Smooth muscle cell (in vitro differentiated cells): ENCODE measurements around the gene C1QTNF1. TPM values are rescaled to one million over a fixed set of nuclear protein-coding genes. Genes with fewer than 3 reads are reported as not detected.

ENCODE experiments used
- DNase-seq: peaks from one replicate; lab custom pipeline; 2025; ENCODE audit not compliant: unreplicated experiment; lab: John Stamatoyannopoulos, UW
- H2AFZ ChIP-seq: fragments of 200-600 bp; sonication (generic); 2 replicates; pipeline ENCODE4 v1.6.0; 2016; ENCODE audit warnings: antibody characterized with exemption, low read depth, mild to moderate bottlenecking
- H3F3A ChIP-seq: fragments of 200-600 bp; sonication (generic); 2 replicates; pipeline ENCODE4 v1.6.0; 2017; ENCODE audit warnings: antibody characterized with exemption, low read depth
- H3K27ac ChIP-seq: fragments of 200-600 bp; sonication (generic); 2 replicates; pipeline ENCODE4 v1.5.1; 2016; ENCODE audit warnings: low read depth, mild to moderate bottlenecking
- H3K27me3 ChIP-seq: fragments of 200-600 bp; sonication (generic); 2 replicates; pipeline ENCODE4 v1.6.1; 2016; ENCODE audit warnings: low read depth, mild to moderate bottlenecking
- H3K36me3 ChIP-seq: fragments of 200-600 bp; sonication (generic); 2 replicates; pipeline ENCODE4 v1.5.1; 2016; ENCODE audit warnings: low read depth
- H3K4me1 ChIP-seq: fragments of 200-600 bp; sonication (generic); 2 replicates; pipeline ENCODE4 v1.5.1; 2016; ENCODE audit warnings: low read depth
- H3K4me2 ChIP-seq: fragments of 200-600 bp; sonication (generic); 2 replicates; pipeline ENCODE4 v1.6.0; 2016; ENCODE audit warnings: mild to moderate bottlenecking
- H3K4me3 ChIP-seq: fragments of 200-600 bp; sonication (generic); 2 replicates; pipeline ENCODE4 v1.5.1; 2016; ENCODE audit warnings: mild to moderate bottlenecking
- H3K79me2 ChIP-seq: fragments of 200-600 bp; sonication (generic); 2 replicates; pipeline ENCODE4 v1.6.0; 2016; ENCODE audit warnings: low read depth, mild to moderate bottlenecking
- H3K9ac ChIP-seq: fragments of 200-600 bp; sonication (generic); 2 replicates; pipeline ENCODE4 v1.6.0; 2016; ENCODE audit warnings: low read depth
- H3K9me3 ChIP-seq: fragments of 200-600 bp; sonication (generic); replicated peaks from 2 replicates; pipeline ENCODE4 v1.5.1; 2016; ENCODE audit warnings: low read depth
- H4K20me1 ChIP-seq: fragments of 200-600 bp; sonication (generic); 2 replicates; pipeline ENCODE4 v1.6.0; 2016; ENCODE audit warnings: low read depth
- WGBS: methylation state at CpG from one replicate; pipeline ENCODE4 v1.1.7; 2016; ENCODE audit warnings: low lambda C conversion rate; 5-methylcytosine and 5-hydroxymethylcytosine counted together
- polyA plus RNA-seq: library from polyadenylated mRNA; unstranded; fragments of >200 nt; fragmentation: Nextera tagmentation; extraction: Ambion mirVana; gene quantifications from 2 replicates; pipeline ENCODE4 v1.2.1, GENCODE V29; 2016
- total RNA-seq: library from RNA; depleted of rRNA; stranded (reverse); fragments of >200 nt; gene quantifications from 2 replicates; pipeline ENCODE4 v1.2.3, GENCODE V29; 2014
- TF ChIP-seq, protein P1 (sequence below): fragments of 200-600 bp; sonication (generic); IDR thresholded peaks from 2 replicates; pipeline ENCODE4 v1.5.1; 2017; ENCODE audit warnings: borderline replicate concordance, mild to moderate bottlenecking, antibody characterized with exemption; ENCODE audit not compliant: insufficient read depth, poor library complexity, severe bottlenecking

C1QTNF1 gene
- total and polyA plus RNA-seq, 2 experiments from 2014 or later, result 5.7 to 9.4 TPM

- H3K27ac ChIP-seq, result peak overlapping the region; percentile 70
- no peaks in the 10 kb centered on the region for H3K27me3 ChIP-seq
- no peaks in the 10 kb centered on the region for H4K20me1 ChIP-seq
- no peak for DNase-seq
- H3K79me2 ChIP-seq, result no peaks in the 10 kb centered on the region
- H3K9ac ChIP-seq, result no peak overlapping the region
- no peaks in the 10 kb centered on the region for H3K4me1 ChIP-seq
- 70% methylated on average over 6 of the region's 6 CpGs for WGBS
- H3K4me3 ChIP-seq, result peak overlapping the region; percentile 35
- no peak overlapping the region for H2AFZ ChIP-seq
- no peaks in the 10 kb centered on the region for H3F3A ChIP-seq
- no peaks in the 10 kb centered on the region for H3K9me3 ChIP-seq
- H3K36me3 ChIP-seq, result no peaks in the 10 kb centered on the region
- H3K4me2 ChIP-seq, result peak overlapping the region; percentile 80
- TF ChIP-seq, protein P1, sequence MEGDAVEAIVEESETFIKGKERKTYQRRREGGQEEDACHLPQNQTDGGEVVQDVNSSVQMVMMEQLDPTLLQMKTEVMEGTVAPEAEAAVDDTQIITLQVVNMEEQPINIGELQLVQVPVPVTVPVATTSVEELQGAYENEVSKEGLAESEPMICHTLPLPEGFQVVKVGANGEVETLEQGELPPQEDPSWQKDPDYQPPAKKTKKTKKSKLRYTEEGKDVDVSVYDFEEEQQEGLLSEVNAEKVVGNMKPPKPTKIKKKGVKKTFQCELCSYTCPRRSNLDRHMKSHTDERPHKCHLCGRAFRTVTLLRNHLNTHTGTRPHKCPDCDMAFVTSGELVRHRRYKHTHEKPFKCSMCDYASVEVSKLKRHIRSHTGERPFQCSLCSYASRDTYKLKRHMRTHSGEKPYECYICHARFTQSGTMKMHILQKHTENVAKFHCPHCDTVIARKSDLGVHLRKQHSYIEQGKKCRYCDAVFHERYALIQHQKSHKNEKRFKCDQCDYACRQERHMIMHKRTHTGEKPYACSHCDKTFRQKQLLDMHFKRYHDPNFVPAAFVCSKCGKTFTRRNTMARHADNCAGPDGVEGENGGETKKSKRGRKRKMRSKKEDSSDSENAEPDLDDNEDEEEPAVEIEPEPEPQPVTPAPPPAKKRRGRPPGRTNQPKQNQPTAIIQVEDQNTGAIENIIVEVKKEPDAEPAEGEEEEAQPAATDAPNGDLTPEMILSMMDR, result no peak
These were observed 37.8 kb upstream of the C1QTNF1 start for GRCh38 chr17:78986048-78986648.

- no peaks in the 10 kb centered on the region for H3K27me3 ChIP-seq
- peak overlapping the region; percentile 70 for H3K27ac ChIP-seq
- H3K9ac ChIP-seq, result peak overlapping the region; percentile 30
- H2AFZ ChIP-seq, result no peak overlapping the region
- H4K20me1 ChIP-seq, result no peaks in the 10 kb centered on the region
- no peak for DNase-seq
- TF ChIP-seq, protein P1, result no peak
- peak overlapping the region; percentile 35 for H3K4me3 ChIP-seq
- peak overlapping the region; percentile 80 for H3K4me2 ChIP-seq
- no peaks in the 10 kb centered on the region for H3K9me3 ChIP-seq
- H3K4me1 ChIP-seq, result no peaks in the 10 kb centered on the region
- H3K36me3 ChIP-seq, result no peaks in the 10 kb centered on the region
- no peaks in the 10 kb centered on the region for H3K79me2 ChIP-seq
- no peaks in the 10 kb centered on the region for H3F3A ChIP-seq
- 27% methylated on average over 15 of the region's 15 CpGs for WGBS
These were observed 37.2 kb upstream of the C1QTNF1 start for GRCh38 chr17:78986649-78987328.

DNA sequence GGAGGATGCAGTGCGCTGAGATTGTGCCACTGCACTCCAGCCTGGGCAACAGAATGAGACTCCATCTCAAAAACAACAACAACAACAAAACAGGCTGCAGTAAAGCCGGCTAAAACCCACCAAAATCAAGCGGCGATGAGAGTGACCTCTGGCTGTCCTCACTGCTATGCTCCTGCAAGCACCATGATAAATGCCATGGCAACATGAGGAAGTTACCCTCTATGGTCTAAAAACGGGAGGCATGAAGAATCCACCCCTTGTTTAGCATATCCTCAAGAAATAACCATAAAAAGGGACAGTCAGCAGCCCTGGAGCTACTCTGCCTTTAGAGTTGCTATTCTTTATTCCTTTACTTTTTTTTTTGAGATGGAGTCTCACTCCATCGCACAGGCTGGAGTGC is 35.8 kb upstream of the C1QTNF1 start:
- 83% methylated on average over 6 of the region's 6 CpGs for WGBS
- no peak overlapping the region for H3K9ac ChIP-seq
- H3F3A ChIP-seq, result no peaks in the 10 kb centered on the region
- no peak overlapping the region for H3K27ac ChIP-seq
- no peaks in the 10 kb centered on the region for H3K27me3 ChIP-seq
- H3K4me1 ChIP-seq, result no peaks in the 10 kb centered on the region
- H3K9me3 ChIP-seq, result no peaks in the 10 kb centered on the region
- TF ChIP-seq, protein P1, result no peak
- no peak overlapping the region for H3K4me3 ChIP-seq
- H3K4me2 ChIP-seq, result no peak overlapping the region
- H4K20me1 ChIP-seq, result peaks cover 12% of the 10 kb centered on the region
- no peak for DNase-seq
- no peaks in the 10 kb centered on the region for H3K79me2 ChIP-seq
- H2AFZ ChIP-seq, result no peak overlapping the region
- no peaks in the 10 kb centered on the region for H3K36me3 ChIP-seq
